Hepatocyte (in vitro differentiated cells): ENCODE results near the gene VWA8. TPM values are rescaled to one million over a fixed set of nuclear protein-coding genes. Genes with fewer than 3 reads are reported as not detected.

Experiments used
- DNase-seq: peaks from one replicate; pipeline ENCODE4 v3.0.0-alpha.2; 2016; ENCODE audit warnings: low spot score
- H2AFZ ChIP-seq: fragments of 200-600 bp; sonication (generic); 2 replicates; pipeline ENCODE4 v1.6.0; 2016; ENCODE audit warnings: antibody characterized with exemption, mild to moderate bottlenecking
- H3K27ac ChIP-seq: fragments of 200-600 bp; sonication (generic); 2 replicates; pipeline ENCODE4 v1.5.1; 2016; ENCODE audit warnings: mild to moderate bottlenecking
- H3K27me3 ChIP-seq: fragments of 200-600 bp; sonication (generic); 2 replicates; pipeline ENCODE4 v1.6.1; 2016
- H3K36me3 ChIP-seq: fragments of 200-600 bp; sonication (generic); replicated peaks from 2 replicates; pipeline ENCODE4 v1.5.1; 2016; ENCODE audit warnings: low read depth; ENCODE audit not compliant: insufficient read depth
- H3K4me1 ChIP-seq: fragments of 200-600 bp; sonication (generic); 2 replicates; pipeline ENCODE4 v1.5.1; 2016; ENCODE audit warnings: mild to moderate bottlenecking, moderate library complexity; ENCODE audit not compliant: insufficient read depth
- H3K4me2 ChIP-seq: fragments of 200-600 bp; sonication (generic); 2 replicates; pipeline ENCODE4 v1.6.0; 2016
- H3K4me3 ChIP-seq: fragments of 200-600 bp; sonication (generic); 2 replicates; pipeline ENCODE4 v1.5.1; 2016; ENCODE audit warnings: mild to moderate bottlenecking
- H3K79me2 ChIP-seq: fragments of 200-600 bp; sonication (generic); 2 replicates; pipeline ENCODE4 v1.6.0; 2017; ENCODE audit warnings: mild to moderate bottlenecking
- H3K9me2 ChIP-seq: fragments of 200-600 bp; sonication (generic); replicated peaks from 2 replicates; pipeline ENCODE4 v1.6.0; 2017; ENCODE audit warnings: mild to moderate bottlenecking; ENCODE audit not compliant: insufficient read depth
- H3K9me3 ChIP-seq: fragments of 200-600 bp; sonication (generic); 2 replicates; pipeline ENCODE4 v1.5.1; 2016; ENCODE audit warnings: low read depth, mild to moderate bottlenecking
- H4K20me1 ChIP-seq: fragments of 200-600 bp; sonication (generic); 2 replicates; pipeline ENCODE4 v1.6.0; 2016; ENCODE audit warnings: mild to moderate bottlenecking; ENCODE audit not compliant: insufficient read depth, poor library complexity, severe bottlenecking
- EZH2 ChIP-seq: fragments of 200-600 bp; sonication (generic); IDR thresholded peaks from 2 replicates; pipeline ENCODE4 v1.6.1; 2016; ENCODE audit warnings: antibody characterized with exemption, mild to moderate bottlenecking, borderline replicate concordance
- EZH2phosphoT487 ChIP-seq: fragments of 200-600 bp; sonication (generic); IDR thresholded peaks from one replicate; pipeline ENCODE4 v1.6.1; 2018; ENCODE audit warnings: antibody characterized with exemption, mild to moderate bottlenecking, low read depth, moderate library complexity; ENCODE audit not compliant: unreplicated experiment, severe bottlenecking
- WGBS: methylation state at CpG from one replicate; pipeline ENCODE4 v1.1.6; 2016; ENCODE audit warnings: low lambda C conversion rate; ENCODE audit errors: missing lambda C conversion rate; 5-methylcytosine and 5-hydroxymethylcytosine counted together
- microRNA-seq: library from miRNA; unstranded; fragments of <30 nt; microRNA quantifications from one replicate; pipeline ENCODE4, GENCODE V29; 2017
- polyA plus RNA-seq: library from polyadenylated mRNA; unstranded; fragments of >200 nt; fragmentation: Nextera tagmentation; extraction: Ambion mirVana; gene quantifications from 2 replicates; pipeline ENCODE4 v1.2.1, GENCODE V29; 2016
- small RNA-seq: library from RNA; depleted of rRNA; stranded (forward); fragments of <200 nt; gene quantifications from one replicate; pipeline ENCODE3, GENCODE V24; 2014
- total RNA-seq: library from RNA; depleted of rRNA; stranded (reverse); fragments of >200 nt; gene quantifications from 2 replicates; pipeline ENCODE4 v1.2.3, GENCODE V29; 2014
- TF ChIP-seq, protein P1 (sequence below): fragments of 200-600 bp; sonication (generic); IDR thresholded peaks from 2 replicates; pipeline ENCODE4 v1.5.1; 2016; ENCODE audit warnings: antibody characterized with exemption, mild to moderate bottlenecking; ENCODE audit not compliant: poor library complexity

The VWA8 gene
- total and polyA plus RNA-seq, 2 experiments from 2014 or later: 4.9 to 19.5 TPM

DNA sequence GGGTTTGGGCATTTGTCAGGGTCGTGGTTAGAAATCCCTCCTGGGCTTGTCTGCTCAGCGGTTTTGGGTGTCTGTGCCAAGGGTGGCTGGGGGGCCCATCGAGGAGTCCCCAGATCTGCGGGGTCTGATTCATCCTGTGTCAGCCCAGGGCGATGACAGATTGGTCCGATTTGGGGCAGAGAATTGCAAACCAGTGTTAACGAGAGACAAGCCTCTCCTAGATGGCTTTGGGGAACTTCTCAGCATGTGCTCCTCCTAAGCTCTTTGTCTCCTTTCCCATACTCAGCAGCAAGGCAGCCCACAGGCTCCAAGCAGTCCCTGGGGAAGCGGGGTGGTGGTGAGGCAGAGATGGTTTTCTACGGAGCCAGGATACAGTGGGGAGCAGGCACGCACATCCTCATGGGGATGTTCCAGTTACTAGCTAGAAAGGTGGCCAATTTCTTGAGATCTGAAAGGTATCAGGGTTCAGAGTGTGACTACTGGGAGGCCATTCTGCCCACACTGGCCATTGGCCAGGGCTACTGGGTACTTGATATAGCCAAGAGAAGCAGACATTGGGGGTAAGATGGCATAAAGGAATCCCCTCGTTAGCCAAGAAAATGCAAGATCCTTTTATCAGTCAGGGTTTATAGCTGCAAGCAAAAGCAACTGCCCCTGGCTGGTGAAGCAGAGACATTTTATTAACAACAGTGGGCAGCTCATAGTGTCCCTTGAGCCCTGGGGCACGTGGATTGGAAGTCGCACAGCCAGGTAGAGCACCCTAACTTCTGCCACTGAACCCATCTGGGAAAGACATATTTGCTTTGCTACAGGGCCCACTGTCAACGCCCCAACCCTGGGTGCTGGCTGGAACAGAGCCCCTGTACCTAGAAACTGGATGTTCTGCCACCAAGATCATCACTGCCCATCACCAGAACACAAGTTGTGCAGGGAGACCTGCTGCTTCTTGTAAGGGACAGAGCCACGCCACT lies 440.0 kb downstream of the VWA8 start:
- no peak for DNase-seq
- H3K4me3 ChIP-seq: no peak overlapping the region
- no peaks in the 10 kb centered on the region for H3K79me2 ChIP-seq
- no peaks in the 10 kb centered on the region for H3K9me3 ChIP-seq
- no peaks in the 10 kb centered on the region for H3K36me3 ChIP-seq
- TF ChIP-seq EZH2phosphoT487 (no peak), EZH2 (no peak)
- TF ChIP-seq, protein P1, sequence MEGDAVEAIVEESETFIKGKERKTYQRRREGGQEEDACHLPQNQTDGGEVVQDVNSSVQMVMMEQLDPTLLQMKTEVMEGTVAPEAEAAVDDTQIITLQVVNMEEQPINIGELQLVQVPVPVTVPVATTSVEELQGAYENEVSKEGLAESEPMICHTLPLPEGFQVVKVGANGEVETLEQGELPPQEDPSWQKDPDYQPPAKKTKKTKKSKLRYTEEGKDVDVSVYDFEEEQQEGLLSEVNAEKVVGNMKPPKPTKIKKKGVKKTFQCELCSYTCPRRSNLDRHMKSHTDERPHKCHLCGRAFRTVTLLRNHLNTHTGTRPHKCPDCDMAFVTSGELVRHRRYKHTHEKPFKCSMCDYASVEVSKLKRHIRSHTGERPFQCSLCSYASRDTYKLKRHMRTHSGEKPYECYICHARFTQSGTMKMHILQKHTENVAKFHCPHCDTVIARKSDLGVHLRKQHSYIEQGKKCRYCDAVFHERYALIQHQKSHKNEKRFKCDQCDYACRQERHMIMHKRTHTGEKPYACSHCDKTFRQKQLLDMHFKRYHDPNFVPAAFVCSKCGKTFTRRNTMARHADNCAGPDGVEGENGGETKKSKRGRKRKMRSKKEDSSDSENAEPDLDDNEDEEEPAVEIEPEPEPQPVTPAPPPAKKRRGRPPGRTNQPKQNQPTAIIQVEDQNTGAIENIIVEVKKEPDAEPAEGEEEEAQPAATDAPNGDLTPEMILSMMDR: no peak
- H2AFZ ChIP-seq: no peak overlapping the region
- WGBS: 85% methylated on average over 15 of the region's 15 CpGs
- H3K27me3 ChIP-seq: no peaks in the 10 kb centered on the region
- no peak overlapping the region for H3K27ac ChIP-seq
- H4K20me1 ChIP-seq: no peaks in the 10 kb centered on the region
- H3K9me2 ChIP-seq: no peaks in the 10 kb centered on the region
- H3K4me2 ChIP-seq: no peak overlapping the region
- no peaks in the 10 kb centered on the region for H3K4me1 ChIP-seq

DNA sequence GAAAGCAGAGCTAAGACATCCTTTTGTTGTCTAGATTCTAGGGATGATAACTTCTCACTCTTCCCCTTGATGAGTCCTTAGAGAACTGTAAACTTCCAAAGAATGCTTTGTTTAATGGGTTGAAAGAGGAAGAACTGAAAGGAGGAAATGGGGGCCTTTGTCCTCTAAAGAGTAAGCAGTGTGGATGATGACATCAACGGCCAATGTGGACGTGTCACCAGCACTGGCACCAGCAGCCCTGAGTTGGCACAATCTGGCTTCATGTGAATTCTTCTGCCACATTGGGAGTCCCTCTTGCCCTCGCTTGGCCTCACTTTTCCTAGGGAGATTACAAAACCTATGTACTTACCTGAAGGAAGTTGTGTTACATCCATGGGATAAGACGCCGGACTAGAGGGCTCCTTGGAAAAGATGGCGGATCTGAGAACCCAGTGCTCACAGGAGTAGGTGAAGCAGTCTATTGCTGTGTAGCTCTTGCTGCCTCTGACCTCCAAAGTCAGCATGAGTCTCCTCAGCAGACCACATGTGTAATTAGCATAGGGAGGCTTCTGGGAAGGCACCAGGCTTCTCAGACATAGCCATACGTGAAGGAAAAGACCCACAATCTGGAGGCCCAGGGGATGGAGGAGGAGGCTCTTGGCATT lies 440.8 kb downstream of the VWA8 start:
- Histone ChIP-seq H4K20me1 (no peaks in the 10 kb centered on the region), H3K9me2 (no peaks in the 10 kb centered on the region), H3K27ac (no peak overlapping the region), H2AFZ (no peak overlapping the region), H3K27me3 (no peaks in the 10 kb centered on the region), H3K9me3 (no peaks in the 10 kb centered on the region), H3K36me3 (no peaks in the 10 kb centered on the region), H3K4me3 (no peak overlapping the region), H3K4me1 (no peaks in the 10 kb centered on the region), H3K4me2 (no peak overlapping the region), H3K79me2 (no peaks in the 10 kb centered on the region)
- DNase-seq: no peak
- no peak for TF ChIP-seq EZH2
- TF ChIP-seq EZH2phosphoT487: no peak
- TF ChIP-seq, protein P1: no peak
- WGBS: 88% methylated on average over 7 of the region's 7 CpGs

Small RNAs within 50 kb of the gene (microRNA-seq; reads per million reads assigned to microRNA genes)
- not detected for gene MIR5006

Small RNAs within 50 kb of the gene (small RNA-seq; reads per million reads assigned to genes)
- gene RN7SL515P (not detected), gene RNU6-74P (not detected), gene RPS28P8 (not detected)

Other genes with a start within 250 kb of the VWA8 start
- 7.2 and 8.5 TPM in 2 replicates for gene DGKH, start 87.5 kb upstream of the VWA8 start, total RNA-seq
- gene DGKH, start 87.5 kb upstream of the VWA8 start, polyA plus RNA-seq: 3.6 and 4.8 TPM in 2 replicates